ENCODE measurements around the gene CCDC187.

Gene CCDC187

GRCh38 chr9:136297016-136297691 lies 6.7 kb downstream of the CCDC187 start:
- no peak for DNase-seq (ENCODE audit: low spot score)

GRCh38 chr9:136296434-136297015 lies 7.4 kb downstream of the CCDC187 start:
- no peak for DNase-seq (ENCODE audit: low spot score)

- no peak for DNase-seq (ENCODE audit: low spot score)
Observed at GRCh38 chr9:136295542-136296433, 8.1 kb downstream of the CCDC187 start.

GRCh38 chr9:136295055-136295454 lies 8.8 kb downstream of the CCDC187 start:
- no peak for DNase-seq (ENCODE audit: low spot score)

- DNase-seq (ENCODE audit: low spot score) = no peak
Observed at GRCh38 chr9:136294437-136294836, 9.5 kb downstream of the CCDC187 start.

GRCh38 chr9:136293476-136294077 lies 10.3 kb downstream of the CCDC187 start:
- DNase-seq (ENCODE audit: low spot score) = no peak

- DNase-seq (ENCODE audit: low spot score) = no peak
Observed at GRCh38 chr9:136292591-136293448, 11.1 kb downstream of the CCDC187 start.

- no peak for DNase-seq (ENCODE audit: low spot score)
Observed at GRCh38 chr9:136292026-136292538, 11.8 kb downstream of the CCDC187 start.

- DNase-seq (ENCODE audit: low spot score) = no peak
Observed at GRCh38 chr9:136291306-136292025, 12.4 kb downstream of the CCDC187 start.

GRCh38 chr9:136290508-136291000 lies 13.3 kb downstream of the CCDC187 start:
- DNase-seq (ENCODE audit: low spot score) = no peak

GRCh38 chr9:136289651-136290507 lies 14.0 kb downstream of the CCDC187 start:
- no peak for DNase-seq (ENCODE audit: low spot score)

GRCh38 chr9:136287960-136288753 lies 15.7 kb downstream of the CCDC187 start:
- DNase-seq (ENCODE audit: low spot score) = no peak

- DNase-seq (ENCODE audit: low spot score) = no peak
Observed at GRCh38 chr9:136286987-136287379, 16.9 kb downstream of the CCDC187 start.

- no peak for DNase-seq (ENCODE audit: low spot score)
Observed at GRCh38 chr9:136286359-136286986, 17.4 kb downstream of the CCDC187 start.

GRCh38 chr9:136285501-136286358 lies 18.2 kb downstream of the CCDC187 start:
- DNase-seq (ENCODE audit: low spot score) = no peak

- DNase-seq (ENCODE audit: low spot score) = no peak
Observed at GRCh38 chr9:136284951-136285350, 18.9 kb downstream of the CCDC187 start.

- DNase-seq (ENCODE audit: low spot score) = no peak
Observed at GRCh38 chr9:136284311-136284710, 19.6 kb downstream of the CCDC187 start.

Data from activated CD4-positive, alpha-beta T cell treated with anti-CD3 and anti-CD28 coated beads, Interleukin-2, Interleukin-4, amounts not matched to agents 100 ng/mL and 50 ng/mL, durations not matched to agents 16 hours and 8 hours (primary cell).